ENCODE data around the gene SPTLC3.

The SPTLC3 gene
- long read RNA-seq, partial matches to known transcripts = 0 of 1 reads
- long read RNA-seq, other reads (novel, unspliced or antisense) = 1 of 1 reads

GRCh38 chr20:13008761-13009681 is at the start of gene SPTLC3:
Gene SPTLC3, plus strand, starts transcription at chr20:13008972. Its CDS starts 296 bp downstream, at chr20:13009268.
- H3K27ac ChIP-seq (replicated peaks) = no peak within 1 kb of the TSS
- TF ChIP-seq POLR2AphosphoS5 (IDR thresholded peaks at IDR 0.05; ENCODE audit: low read depth) (no peak), CTCF (IDR thresholded peaks at IDR 0.05; ENCODE audit: insufficient read depth, low read length) (no peak), REST (IDR thresholded peaks at IDR 0.05; ENCODE audit: insufficient replicate concordance, low read depth) (no peak), SPI1 (IDR thresholded peaks at IDR 0.05; ENCODE audit: borderline replicate concordance, low read depth) (no peak), GABPA (IDR thresholded peaks at IDR 0.05; ENCODE audit: low read depth) (no peak)
- DNase-seq (ENCODE audit: low read depth in 1 of 2, low spot score in 1 of 2) = no peak
- H3K4me3 ChIP-seq (replicated peaks; ENCODE audit: insufficient read depth, low read length) = no peak within 1 kb of the TSS
- H3K27me3 ChIP-seq (ENCODE audit: insufficient read depth, poor library complexity, severe bottlenecking) = no peaks in the 10 kb centered on the region

- no peaks in the 10 kb centered on the region for H3K27me3 ChIP-seq (ENCODE audit: insufficient read depth, poor library complexity, severe bottlenecking)
- H3K27ac ChIP-seq (replicated peaks) = no peak overlapping the region
- DNase-seq (ENCODE audit: low read depth in 1 of 2, low spot score in 1 of 2) = no peak
- no peak overlapping the region for H3K4me3 ChIP-seq (replicated peaks; ENCODE audit: insufficient read depth, low read length)
- TF ChIP-seq POLR2AphosphoS5 (IDR thresholded peaks at IDR 0.05; ENCODE audit: low read depth) = no peak
- no peak for TF ChIP-seq REST (IDR thresholded peaks at IDR 0.05; ENCODE audit: insufficient replicate concordance, low read depth)
- TF ChIP-seq CTCF (IDR thresholded peaks at IDR 0.05; ENCODE audit: insufficient read depth, low read length) = no peak
- TF ChIP-seq SPI1 (IDR thresholded peaks at IDR 0.05; ENCODE audit: borderline replicate concordance, low read depth) = no peak
- no peak for TF ChIP-seq GABPA (IDR thresholded peaks at IDR 0.05; ENCODE audit: low read depth)
Measured at GRCh38 chr20:12961725-12962124, 47.0 kb upstream of the SPTLC3 start.

GRCh38 chr20:12962895-12963294 is 45.9 kb upstream of the SPTLC3 start:
- no peaks in the 10 kb centered on the region for H3K27me3 ChIP-seq (ENCODE audit: insufficient read depth, poor library complexity, severe bottlenecking)
- DNase-seq (ENCODE audit: low read depth in 1 of 2, low spot score in 1 of 2) = no peak
- H3K27ac ChIP-seq (replicated peaks) = no peak overlapping the region
- no peak overlapping the region for H3K4me3 ChIP-seq (replicated peaks; ENCODE audit: insufficient read depth, low read length)
- no peak for TF ChIP-seq POLR2AphosphoS5 (IDR thresholded peaks at IDR 0.05; ENCODE audit: low read depth)
- TF ChIP-seq GABPA (IDR thresholded peaks at IDR 0.05; ENCODE audit: low read depth) = no peak
- TF ChIP-seq CTCF (IDR thresholded peaks at IDR 0.05; ENCODE audit: insufficient read depth, low read length) = no peak
- TF ChIP-seq SPI1 (IDR thresholded peaks at IDR 0.05; ENCODE audit: borderline replicate concordance, low read depth) = no peak
- no peak for TF ChIP-seq REST (IDR thresholded peaks at IDR 0.05; ENCODE audit: insufficient replicate concordance, low read depth)

Data from HL-60 (cell line).